ENCODE results near the gene IL2RA. TPM values are rescaled to one million over a fixed set of nuclear protein-coding genes. Genes with fewer than 3 reads are reported as not detected.
A peak's percentile ranks its signal among the peaks of the same experiment; 100 is the strongest.

The IL2RA gene
- polyA plus RNA-seq, 4 donors = 0.07 TPM; not detected in 3

DNA sequence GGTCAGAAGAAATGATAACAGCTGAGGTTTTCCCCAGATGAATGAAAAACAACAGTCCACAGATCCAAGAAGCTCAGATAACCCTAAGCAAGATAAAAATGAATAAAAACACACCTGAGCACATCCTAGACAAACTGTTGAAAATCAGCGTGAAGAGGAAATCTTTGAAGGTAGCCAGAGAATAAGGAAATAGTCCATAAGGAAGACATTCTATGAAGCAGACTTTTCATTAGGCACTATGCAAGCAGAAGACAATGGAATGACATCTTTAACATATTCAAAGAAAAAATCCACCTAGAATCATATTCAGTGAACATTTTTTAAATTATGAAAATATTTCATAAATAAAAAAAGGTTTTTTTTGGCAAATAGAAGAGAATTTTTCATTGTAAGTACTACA, 69.8 kb downstream of the IL2RA start:
- no peak for DNase-seq (ENCODE audit: low read depth in 4 of 4, low spot score in 3 of 4)

DNA sequence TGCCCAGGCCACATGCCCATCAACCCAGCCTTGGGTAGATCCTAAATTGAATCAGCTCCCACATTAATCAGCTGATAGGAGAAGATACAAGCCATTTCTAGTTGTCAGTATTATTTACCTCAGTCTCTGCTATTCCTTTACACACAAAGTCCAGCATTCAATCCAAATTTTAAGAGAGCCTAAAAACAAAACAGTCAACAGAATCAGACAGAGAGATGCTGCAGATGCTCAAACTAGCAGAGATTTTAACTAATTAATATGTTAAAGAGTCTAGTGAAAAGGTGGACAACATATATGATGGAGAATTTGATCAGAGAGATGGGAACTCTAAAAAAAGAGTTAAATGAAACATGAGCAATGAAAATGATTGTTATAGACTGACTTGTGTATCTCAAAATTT, 70.5 kb downstream of the IL2RA start:
- DNase-seq (ENCODE audit: low read depth in 4 of 4, low spot score in 3 of 4) = no peak

DNA sequence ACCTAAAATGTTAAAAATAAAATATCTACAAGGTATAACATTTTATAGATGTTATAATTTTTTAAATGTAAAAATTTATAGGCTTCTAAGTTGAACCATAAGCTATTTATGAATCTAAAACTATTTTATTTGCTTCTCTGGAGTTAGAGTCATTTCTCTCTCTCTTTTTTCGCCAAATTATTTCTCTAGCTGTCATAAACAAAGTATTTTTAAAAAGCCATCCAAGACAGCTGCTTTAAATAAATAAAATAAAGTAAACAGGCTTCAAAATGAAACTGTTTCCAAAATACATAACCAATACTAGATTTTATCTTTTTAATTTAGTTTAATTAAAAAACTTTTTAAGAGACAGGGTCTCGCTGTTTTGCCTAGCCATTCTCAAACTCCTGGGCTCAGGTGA, 72.4 kb downstream of the IL2RA start:
- no peak for DNase-seq (ENCODE audit: low read depth in 4 of 4, low spot score in 3 of 4)

- DNase-seq (ENCODE audit: low read depth in 4 of 4, low spot score in 3 of 4) = no peak
Observed at GRCh38 chr10:5988336-5988920, 73.7 kb downstream of the IL2RA start.

GRCh38 chr10:5987747-5988146, 74.4 kb downstream of the IL2RA start:
- no peak for DNase-seq (ENCODE audit: low read depth in 4 of 4, low spot score in 3 of 4)

- no peak for DNase-seq (ENCODE audit: low read depth in 4 of 4, low spot score in 3 of 4)
Observed at GRCh38 chr10:5985029-5985428, 77.1 kb downstream of the IL2RA start.

DNA sequence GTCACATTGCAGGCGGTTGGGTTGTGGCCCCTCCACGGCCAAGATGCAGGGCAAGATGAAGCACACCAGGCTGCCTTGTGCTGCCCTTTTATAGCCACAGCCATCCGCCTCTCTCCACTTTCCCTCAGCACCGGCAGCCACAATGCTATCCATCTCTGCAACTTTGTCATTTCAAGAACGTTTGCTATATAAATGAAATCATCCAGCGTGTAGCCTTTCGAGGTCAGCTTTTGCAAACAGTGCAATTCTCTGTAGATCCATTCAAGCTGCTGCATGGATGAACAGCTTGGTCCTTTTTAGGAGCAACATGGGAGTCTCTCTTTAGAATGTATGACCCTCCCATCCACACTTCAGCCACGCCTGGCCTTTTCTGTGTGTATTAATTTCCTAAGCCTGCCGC, 78.4 kb downstream of the IL2RA start:
- DNase-seq (ENCODE audit: low read depth in 4 of 4, low spot score in 3 of 4) = peak in 1 of 4 donors; percentile 24

GRCh38 chr10:5981529-5981928, 80.6 kb downstream of the IL2RA start:
- no peak for DNase-seq (ENCODE audit: low read depth in 4 of 4, low spot score in 3 of 4)

DNA sequence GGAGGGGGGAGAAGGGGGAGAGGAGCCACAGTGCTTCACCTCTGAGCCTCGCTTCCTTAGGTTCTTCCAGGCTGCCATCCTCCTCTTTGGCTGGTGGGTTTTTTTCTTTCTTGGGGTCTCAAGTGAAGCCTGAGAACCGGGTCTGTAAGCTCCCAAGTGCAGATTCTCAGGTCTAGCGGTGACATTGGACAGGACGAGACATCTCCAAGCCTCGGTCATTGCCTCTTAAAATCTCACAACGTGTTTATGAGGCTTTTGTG, 84.0 kb downstream of the IL2RA start:
- no peak for DNase-seq (ENCODE audit: low read depth in 4 of 4, low spot score in 3 of 4)

- peak in 1 of 4 donors; percentile 45 for DNase-seq (ENCODE audit: low read depth in 4 of 4, low spot score in 3 of 4)
Observed at GRCh38 chr10:5977471-5978229, 84.5 kb downstream of the IL2RA start, which contains the start of gene IL15RA. Gene IL15RA, minus strand, starts transcription at chr10:5977543. Its CDS starts 51 bp downstream, at chr10:5977492.

DNA sequence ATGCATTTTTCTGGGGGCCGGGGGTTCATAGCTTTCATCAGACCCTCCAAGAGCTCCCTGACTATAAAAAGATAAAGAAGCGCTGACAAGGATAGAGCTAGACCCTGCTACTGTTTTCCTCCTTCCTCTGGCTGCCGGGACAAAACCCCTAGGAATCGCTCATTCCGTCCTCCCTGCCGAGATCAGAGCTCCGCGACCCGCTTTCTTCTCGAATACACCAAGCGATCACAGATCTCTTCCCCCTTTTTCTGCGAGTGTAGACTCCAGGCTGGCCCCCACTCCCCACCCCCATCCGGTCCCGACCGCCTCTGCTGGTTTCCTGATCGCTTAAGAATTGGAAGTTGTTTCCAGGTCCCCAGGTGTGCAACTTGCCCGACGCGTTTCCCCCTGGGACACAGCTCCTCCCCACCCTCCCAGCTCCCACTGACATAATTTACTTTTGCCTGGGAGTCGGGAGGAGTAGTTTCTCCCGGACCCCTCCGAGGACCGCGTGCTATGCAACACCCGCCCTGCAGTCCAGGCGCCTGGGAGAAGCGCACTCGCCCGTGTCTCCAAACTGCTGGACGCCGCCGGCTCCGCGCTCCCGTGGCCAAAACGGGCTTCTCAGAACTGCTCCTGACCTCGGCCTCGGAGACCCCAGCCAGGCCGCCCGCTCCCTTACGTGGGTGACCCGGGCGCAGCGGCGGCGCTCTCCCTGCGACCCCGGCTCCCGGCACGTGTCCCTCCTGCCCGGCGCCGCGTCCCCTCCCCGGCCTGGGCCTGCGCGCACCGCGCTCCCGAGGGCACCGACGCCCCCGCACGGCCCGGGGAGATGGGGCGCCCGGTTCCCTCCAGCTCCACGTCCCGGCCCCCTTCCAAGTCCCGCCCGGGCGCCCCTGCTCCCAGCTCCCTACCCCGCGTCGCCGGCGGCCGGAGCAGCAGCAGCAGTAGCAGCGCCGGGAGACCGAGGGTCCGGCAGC, 85.4 kb downstream of the IL2RA start:
- peak in 1 of 4 donors; percentile 16 for DNase-seq (ENCODE audit: low read depth in 4 of 4, low spot score in 3 of 4)

DNA sequence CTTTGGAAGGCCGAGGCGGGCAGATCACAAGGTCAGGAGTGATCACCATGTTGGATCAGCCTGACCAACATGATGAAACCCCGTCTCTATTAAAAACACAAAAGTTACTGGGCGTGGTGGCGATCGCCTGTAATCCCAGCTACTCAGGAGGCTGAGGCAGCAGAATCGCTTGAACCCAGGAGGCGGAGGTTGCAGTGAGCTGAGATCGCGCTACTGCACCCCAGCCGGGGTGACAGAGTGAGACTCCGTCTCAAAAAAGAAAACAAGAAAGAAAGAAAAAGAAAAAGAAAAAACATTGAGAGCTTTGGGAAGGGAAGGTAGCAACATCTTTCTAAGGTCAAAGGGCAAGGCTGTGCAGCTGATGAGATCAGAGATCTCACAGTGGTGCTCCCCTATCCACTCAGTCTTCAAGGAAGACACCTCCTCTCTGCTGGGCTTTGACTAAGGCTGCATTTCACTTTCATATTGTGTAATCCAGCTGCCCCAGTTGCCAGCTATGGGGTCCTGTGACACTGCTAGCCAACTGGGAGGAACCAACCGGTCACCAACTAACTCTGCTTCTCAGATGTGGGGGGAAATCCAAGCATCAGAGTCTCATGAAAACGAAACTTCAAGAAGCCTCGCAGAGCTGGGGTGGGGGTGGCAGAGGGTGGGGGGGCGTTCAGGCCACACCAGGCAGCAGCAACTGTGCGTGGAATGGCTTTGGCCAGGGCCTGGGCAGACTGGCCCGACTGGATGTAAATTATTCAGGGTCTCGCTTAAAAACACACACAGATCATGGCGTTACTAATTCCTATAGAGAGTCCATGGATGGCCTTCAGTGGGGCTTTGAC, 86.3 kb downstream of the IL2RA start:
- no peak for DNase-seq (ENCODE audit: low read depth in 4 of 4, low spot score in 3 of 4)

DNA sequence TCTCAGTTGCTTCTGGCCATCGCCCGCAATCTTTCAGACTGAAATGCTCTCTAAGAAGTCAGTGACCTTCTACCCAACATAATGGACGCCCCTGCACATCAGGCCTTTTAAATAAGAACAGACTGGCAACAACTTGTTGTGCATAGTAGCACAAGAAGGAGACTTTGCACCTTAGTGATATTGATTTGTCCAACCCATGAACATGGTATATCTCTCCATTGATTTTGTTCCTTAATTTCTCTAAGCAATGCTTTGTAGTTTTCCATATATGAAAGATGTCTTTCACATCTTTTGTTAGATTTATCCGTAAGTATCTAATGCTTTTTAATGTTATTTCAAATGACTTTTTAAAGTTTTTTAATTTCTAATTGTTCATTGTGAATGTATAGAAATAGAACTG, 89.1 kb downstream of the IL2RA start:
- no peak for DNase-seq (ENCODE audit: low read depth in 4 of 4, low spot score in 3 of 4)

GRCh38 chr10:5971886-5972285, 90.3 kb downstream of the IL2RA start:
- no peak for DNase-seq (ENCODE audit: low read depth in 4 of 4, low spot score in 3 of 4)

GRCh38 chr10:5971315-5971832, 90.8 kb downstream of the IL2RA start:
- no peak for DNase-seq (ENCODE audit: low read depth in 4 of 4, low spot score in 3 of 4)

- DNase-seq (ENCODE audit: low read depth in 4 of 4, low spot score in 3 of 4) = no peak
Observed at GRCh38 chr10:5970527-5970926, 91.6 kb downstream of the IL2RA start.

DNA sequence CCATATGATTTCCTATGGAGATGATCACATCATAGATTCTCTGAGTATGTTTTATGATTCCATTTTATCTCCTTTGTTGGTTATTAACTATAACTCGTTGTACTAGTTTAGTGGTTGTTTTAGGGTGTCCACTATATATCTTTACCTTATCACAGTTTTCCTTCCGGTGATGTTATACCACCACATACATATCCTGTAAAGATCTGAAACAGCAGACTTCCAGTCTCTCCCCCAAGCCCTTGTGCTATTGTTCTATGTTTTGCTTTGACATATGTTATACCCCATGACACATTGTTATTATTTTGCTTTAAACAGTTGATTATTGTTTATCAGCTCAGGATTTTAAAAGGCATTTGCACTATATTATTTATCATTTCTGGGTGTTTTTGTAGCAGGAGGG, 92.1 kb downstream of the IL2RA start:
- DNase-seq (ENCODE audit: low read depth in 4 of 4, low spot score in 3 of 4) = no peak

DNA sequence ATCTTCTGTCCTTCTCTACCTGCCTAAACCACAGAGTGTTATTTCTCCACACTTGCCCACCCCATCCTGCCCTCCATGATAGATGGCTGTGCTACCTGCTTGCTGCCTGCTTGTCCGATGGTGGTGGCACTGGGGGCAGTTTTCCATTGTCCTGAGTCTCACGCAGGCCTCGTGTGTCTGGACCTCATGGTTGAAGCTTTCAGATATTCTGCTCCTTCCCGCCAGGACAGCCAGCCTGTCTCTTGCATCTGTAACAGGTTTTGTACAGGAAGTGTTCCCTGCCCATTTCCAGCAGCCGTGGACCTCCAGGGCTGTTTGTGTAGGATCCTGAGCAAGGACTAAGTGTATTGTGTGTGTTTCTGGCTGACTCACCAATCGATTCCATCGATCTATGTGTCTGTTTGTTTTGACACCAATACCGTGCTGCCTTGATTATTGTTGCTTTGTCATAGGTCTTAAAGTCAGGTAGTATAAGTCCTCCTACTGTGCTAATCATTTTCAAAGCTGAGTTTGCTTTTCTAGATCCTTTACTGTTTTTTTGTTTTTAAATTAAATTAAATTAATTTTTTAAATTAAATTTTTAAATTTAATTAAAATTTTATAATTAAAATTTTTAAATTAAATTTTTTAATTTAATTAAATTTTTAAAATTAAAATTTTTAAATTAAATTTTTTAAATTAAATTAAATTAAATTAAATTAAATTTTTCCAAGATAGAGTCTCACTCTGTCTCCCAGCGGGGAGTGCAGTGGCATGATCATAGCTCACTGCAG, 93.3 kb downstream of the IL2RA start:
- DNase-seq (ENCODE audit: low read depth in 4 of 4, low spot score in 3 of 4) = no peak

- DNase-seq (ENCODE audit: low read depth in 4 of 4, low spot score in 3 of 4) = no peak
Observed at GRCh38 chr10:5968037-5968680, 94.0 kb downstream of the IL2RA start.
